AG08395 (cell line): ENCODE results near the gene SLC16A7.
A peak's percentile ranks its signal among the peaks of the same experiment; 100 is the strongest.

Experiments
- DNase-seq: peaks from one replicate; pipeline ENCODE4 v3.0.0; 2012; ENCODE audit warnings: mixed read lengths, low spot score

Gene SLC16A7

GRCh38 chr12:59624732-59625460 is 29.1 kb downstream of the SLC16A7 start:
- DNase-seq, result no peak

DNA sequence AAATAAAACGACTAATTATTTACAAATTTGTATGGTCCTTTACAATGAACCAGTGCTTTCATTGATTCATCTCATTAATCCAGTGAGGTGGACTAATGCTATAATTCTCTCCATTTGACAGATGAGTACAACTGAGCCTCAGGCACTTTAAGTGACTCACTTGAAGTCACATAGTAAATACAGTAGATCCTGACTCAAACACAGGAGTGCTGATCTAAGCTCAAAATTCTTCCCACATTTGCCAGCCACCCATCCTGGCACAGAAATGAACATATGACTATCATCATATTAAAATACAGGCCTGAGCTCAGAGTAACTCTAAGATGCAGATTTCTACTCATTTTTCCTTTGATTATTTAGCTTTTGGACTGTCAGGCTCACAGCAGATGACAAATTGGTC is 30.6 kb downstream of the SLC16A7 start:
- peak; percentile 9 for DNase-seq

DNA sequence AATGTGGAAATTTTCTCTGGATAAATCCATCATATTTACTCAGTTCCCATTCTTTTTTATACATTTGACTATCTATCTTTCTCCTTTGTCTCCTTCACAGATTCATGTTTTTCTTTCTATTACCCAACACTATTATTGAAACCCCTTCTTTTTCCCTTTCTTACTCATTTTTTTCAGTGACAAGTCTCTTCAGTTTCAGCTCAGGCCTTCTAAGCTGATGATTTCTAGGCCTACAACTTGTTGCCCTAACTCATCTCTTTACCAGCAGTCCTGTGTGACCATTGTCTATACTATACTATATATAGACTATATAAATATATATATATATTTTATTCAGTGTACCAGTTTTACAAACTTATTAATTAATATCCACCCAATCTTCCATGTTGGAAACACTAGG is 31.8 kb downstream of the SLC16A7 start:
- no peak for DNase-seq

- DNase-seq, result no peak
These were observed 34.1 kb downstream of the SLC16A7 start for GRCh38 chr12:59629890-59630289.

DNA sequence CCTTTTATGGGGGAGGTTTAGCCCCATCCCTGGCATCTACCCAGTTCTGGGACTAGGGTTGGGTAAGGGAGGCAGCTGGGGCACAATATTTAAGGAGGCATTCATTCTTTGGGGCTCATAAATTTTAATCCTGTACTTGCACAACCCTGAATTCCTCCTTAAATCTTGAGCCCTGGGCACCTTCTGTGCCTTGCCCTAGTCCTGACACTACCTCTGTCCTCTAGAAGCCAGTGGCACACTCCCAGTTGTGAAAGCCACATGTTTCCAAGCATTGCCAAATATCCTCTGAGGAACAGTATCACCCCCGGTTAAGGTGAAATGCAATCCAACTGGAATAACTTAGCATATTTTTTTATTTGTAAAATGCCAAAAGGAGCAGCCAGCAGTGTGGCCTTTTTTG is 36.6 kb downstream of the SLC16A7 start:
- DNase-seq, result no peak

GRCh38 chr12:59634254-59634653 is 38.4 kb downstream of the SLC16A7 start:
- no peak for DNase-seq

GRCh38 chr12:59636945-59637691 is 41.3 kb downstream of the SLC16A7 start:
- no peak for DNase-seq

GRCh38 chr12:59637692-59638070 is 41.9 kb downstream of the SLC16A7 start:
- no peak for DNase-seq

DNA sequence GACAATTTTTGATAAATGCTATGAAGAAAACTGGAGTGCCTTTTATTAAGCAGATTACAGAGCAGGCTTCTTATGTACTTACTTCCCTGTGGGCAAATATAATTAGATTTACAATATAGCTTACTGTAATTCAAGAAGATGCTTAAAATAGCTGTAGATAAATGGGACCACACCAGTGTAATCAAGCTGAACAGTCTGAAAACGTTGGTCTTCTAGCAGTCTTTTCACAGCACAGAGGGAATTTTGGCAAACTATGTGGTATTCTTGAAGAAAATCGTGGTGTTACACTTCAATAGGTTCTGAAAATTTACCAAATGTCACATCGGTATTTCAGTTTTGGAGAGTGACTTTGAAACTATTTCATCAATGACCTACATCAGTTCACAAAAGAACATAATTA is 47.7 kb downstream of the SLC16A7 start:
- no peak for DNase-seq

GRCh38 chr12:59645242-59645641 is 49.4 kb downstream of the SLC16A7 start:
- DNase-seq, result no peak

GRCh38 chr12:59646636-59647035 is 50.8 kb downstream of the SLC16A7 start:
- no peak for DNase-seq

DNA sequence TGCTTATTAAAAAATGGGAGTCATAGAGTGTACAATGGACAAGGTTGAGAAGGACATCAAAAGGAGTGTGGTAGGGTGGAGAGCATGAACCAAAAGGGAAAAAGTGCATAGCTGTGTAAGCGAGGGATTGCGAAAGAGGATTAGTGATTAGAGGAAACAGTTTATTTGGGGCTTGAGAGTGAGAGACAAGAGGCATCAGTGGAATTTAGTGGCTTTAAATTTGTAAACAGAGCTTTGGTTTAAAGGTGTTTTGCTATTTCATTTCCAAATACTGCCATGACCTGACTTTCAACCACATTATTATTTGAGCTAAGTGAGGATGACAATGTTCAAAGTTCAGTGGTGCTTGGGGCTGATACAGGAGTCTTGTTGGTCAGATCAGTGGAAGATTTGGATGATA is 53.4 kb downstream of the SLC16A7 start:
- DNase-seq, result no peak

DNA sequence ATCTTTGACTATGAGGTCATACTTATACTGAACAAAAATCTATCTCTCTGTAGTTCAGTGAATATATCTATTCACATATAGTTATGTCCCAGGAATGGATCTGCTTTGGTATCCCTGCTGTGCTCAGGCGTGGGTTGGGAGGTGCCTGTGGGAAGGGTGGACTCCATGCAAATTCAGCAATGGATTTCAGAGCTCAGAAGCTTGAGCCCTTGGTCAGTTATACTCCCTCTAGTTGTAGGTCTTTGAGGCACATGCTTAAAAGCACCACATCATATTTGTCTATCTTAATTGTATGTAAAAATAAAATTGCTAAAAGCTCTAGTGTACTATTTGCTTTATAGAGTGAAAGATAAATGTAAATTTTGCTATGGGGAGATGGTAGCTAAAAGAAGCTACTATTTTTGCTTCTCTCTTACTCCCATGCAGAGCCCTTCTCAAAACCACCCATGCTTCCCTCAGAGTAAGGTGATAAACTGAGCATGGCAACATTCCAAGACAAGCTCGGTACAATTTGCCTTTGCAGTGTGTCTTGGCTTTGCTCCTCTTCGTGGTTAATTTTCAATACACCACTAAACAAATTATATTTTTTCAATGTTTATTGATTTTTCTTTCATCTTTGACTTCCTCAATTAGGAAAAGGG is 54.9 kb downstream of the SLC16A7 start:
- DNase-seq, result no peak

DNA sequence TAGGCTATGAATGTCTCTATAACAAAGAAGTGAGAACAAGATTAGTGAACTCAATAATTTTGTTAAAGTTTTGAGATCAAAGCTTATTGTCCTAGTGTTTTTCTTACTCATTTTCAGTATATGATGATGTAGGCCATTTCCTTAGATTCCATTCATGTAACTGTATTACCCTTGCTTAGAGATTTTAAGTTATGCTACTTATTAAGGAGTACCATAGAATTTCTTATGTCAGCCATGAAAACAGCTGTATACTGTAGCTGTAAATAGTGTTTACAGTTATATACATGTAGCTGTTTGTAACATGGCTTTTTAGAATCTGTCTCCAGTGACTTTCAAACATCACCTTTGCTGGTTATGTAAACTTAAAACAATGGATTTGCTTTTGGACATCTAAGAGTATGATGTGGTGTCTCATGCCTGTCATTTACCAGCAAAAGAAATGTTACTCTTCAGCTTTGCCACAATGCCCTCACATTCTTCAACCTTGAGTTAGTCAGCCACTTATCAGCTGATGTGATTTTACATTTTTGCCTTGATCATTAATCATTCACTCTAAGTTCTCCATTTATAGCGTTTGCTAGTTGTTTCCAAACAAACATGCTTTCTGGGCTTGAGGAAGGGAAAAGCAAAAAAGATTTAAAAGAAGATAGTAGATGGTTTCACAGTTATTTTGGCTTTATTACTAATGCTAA is 55.5 kb downstream of the SLC16A7 start:
- DNase-seq, result peak; percentile 6

- no peak for DNase-seq
These were observed 56.3 kb downstream of the SLC16A7 start for GRCh38 chr12:59652130-59652529.

GRCh38 chr12:59654061-59654460 is 58.2 kb downstream of the SLC16A7 start:
- no peak for DNase-seq

- DNase-seq, result no peak
These were observed 61.4 kb downstream of the SLC16A7 start for GRCh38 chr12:59657266-59657665.

DNA sequence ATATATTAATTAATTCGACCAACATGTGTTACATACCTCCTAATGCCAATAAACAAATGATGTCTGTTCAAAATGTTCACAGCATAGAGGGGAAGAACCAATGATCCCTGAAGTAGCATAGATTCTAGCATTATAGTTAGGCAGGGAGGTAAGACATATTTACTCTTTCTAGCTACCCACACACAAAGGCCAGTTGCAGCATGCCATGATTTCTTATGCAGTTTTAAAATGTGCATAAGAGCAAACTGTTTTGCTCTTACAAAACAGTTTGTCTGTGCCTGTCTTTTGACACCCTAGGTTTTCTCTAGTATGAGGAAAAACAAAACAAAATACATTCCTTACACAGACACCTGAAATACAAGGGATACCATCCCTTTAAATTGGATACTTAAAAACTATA is 61.9 kb downstream of the SLC16A7 start:
- no peak for DNase-seq

GRCh38 chr12:59660148-59660547 is 64.3 kb downstream of the SLC16A7 start:
- no peak for DNase-seq

DNA sequence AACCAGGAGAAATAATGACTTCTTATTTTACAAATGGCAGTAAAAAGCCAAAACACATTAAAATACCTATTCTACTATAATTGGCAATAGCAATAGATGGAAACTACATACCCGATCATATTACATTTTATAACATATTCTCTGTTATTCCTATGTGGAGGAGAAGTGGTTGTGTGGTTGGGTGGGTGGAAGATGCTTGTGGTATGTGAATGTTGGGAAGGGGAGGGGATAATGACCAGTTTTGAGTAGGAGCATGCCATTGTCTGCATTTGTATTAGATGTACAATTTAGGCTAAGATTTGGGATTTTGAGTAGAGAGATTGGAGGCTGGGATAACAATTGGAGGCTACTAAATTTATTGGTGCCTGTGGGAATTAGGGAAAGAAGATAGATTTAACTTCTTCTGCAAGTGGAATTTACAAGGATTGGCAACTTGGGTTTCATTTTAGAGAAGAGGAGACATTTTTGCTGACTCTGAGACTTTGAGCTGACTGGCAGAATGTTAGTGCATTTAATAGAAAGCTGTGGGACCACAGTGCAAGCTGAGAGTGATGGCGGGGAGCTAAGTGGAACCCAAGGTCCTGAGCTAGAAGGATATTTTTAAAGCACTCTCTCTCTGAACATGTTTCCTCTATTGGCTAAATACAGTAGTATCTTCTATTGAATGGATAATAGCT is 65.2 kb downstream of the SLC16A7 start:
- DNase-seq, result no peak

DNA sequence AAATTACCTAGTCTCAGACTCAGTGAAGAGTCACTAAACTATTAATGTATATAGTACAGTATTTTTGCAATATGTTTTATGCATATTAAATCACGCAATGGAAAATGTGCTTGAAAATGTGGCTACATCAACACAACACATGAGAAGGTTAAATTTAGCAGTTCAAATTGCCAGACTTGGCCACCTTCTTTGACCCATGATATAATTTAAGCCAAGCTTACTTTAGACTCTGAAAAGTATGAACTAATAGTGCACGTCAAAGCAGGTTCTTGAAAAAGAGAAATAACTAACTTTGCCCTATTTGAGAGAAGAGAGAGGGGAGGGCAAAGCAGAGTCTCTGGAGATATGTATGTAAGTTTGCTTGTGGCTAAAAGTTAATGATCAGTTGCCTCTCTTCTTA is 68.7 kb downstream of the SLC16A7 start:
- DNase-seq, result no peak

GRCh38 chr12:59665701-59666100 is 69.9 kb downstream of the SLC16A7 start:
- DNase-seq, result no peak
